Measurements from ENCODE around the gene TIAM1. TPM values are rescaled to one million over a fixed set of nuclear protein-coding genes. Genes with fewer than 3 reads are reported as not detected.
A peak's percentile ranks its signal among the peaks of the same experiment; 100 is the strongest.

TIAM1 gene
- total and polyA plus RNA-seq, 2 of the 8 experiments (the other 6 are each of a cell fraction or from before 2014, with no cell fraction given), result 10.1 to 30.7 TPM

- Histone ChIP-seq H2BK12ac (ENCODE audit: low read depth, low read length) (peak overlapping the region; percentile 60; the same call in 1 of the 2 replicates), H3K23me2 (ENCODE audit: low read depth, low read length) (no peaks in the 10 kb centered on the region; the same call in 1 of the 2 replicates), H3K14ac (ENCODE audit: insufficient read length) (no peak overlapping the region), H2AFZ (ENCODE audit: low read length) (no peak overlapping the region), H4K5ac (ENCODE audit: insufficient read length, low read depth, low read length) (no peak overlapping the region), H3K27ac (ENCODE audit: low read depth, low read length) (peak overlapping the region; percentile 54; the same call in 1 of the 2 replicates), H4K20me1 (replicated peaks in 1 of 2; ENCODE audit: control insufficient read depth in 1 of 2, insufficient read depth in 2 of 2, low read length in 2 of 2) (no peaks in the 10 kb centered on the region), H3K27me3 (replicated peaks in 1 of 4; ENCODE audit: control insufficient read depth in 3 of 4, extremely low read depth in 1 of 4, insufficient read depth in 3 of 4, low read length in 3 of 4) (no peaks in the 10 kb centered on the region; a peak in 1 of 7 replicates), H4K8ac (ENCODE audit: extremely low read depth, insufficient read depth, low read length) (no peak overlapping the region), H3K9ac (replicated peaks in 1 of 4; ENCODE audit: extremely low read depth in 1 of 4, low read depth in 3 of 4, low read length in 3 of 4) (no peak overlapping the region), H2BK120ac (replicated peaks; ENCODE audit: low read depth, low read length) (no peak overlapping the region), H3K56ac (replicated peaks; ENCODE audit: insufficient read length, low read depth, low read length) (no peak overlapping the region), H2AK5ac (ENCODE audit: low read depth, low read length) (peak overlapping the region; percentile 25; the same call in 1 of the 2 replicates), H3K4ac (replicated peaks; ENCODE audit: insufficient read length, low read depth, low read length) (no peak overlapping the region), H3K23ac (ENCODE audit: insufficient read length) (no peak overlapping the region), H3K79me2 (ENCODE audit: control insufficient read depth in 1 of 2, insufficient read depth in 2 of 2, low read length in 2 of 2) (no peaks in the 10 kb centered on the region), H2BK15ac (ENCODE audit: low read length) (no peak overlapping the region), H2BK20ac (ENCODE audit: low read length) (peak overlapping the region; percentile 87; the same call in 1 of the 2 replicates), H4K91ac (replicated peaks; ENCODE audit: insufficient read length, low read length) (peak overlapping the region; percentile 1), H3K4me3 (ENCODE audit: extremely low read depth in 1 of 4, insufficient read depth in 2 of 4, low read depth in 3 of 4, low read length in 4 of 4) (no peak overlapping the region), H3K36me3 (ENCODE audit: control insufficient read depth in 2 of 4, insufficient read depth in 4 of 4, low read length in 3 of 4) (peaks cover 0 to 8% (median 1%) of the 10 kb centered on the region in 4 experiments; a peak in 2 of 8 replicates), H3K18ac (ENCODE audit: extremely low read depth, low read length) (0 out of 2 replicates have a peak overlapping the region, but pooled peaks have one; percentile 25), H3K4me2 (ENCODE audit: insufficient read depth in 1 of 2, low read depth in 2 of 2, low read length in 2 of 2) (peak overlapping the region; percentile 22 to 68; a peak in 2 of 4 replicates), H3K4me1 (replicated peaks in 1 of 4; ENCODE audit: control insufficient read depth in 3 of 4, insufficient read depth in 4 of 4, low read length in 3 of 4) (peaks cover 7 to 22% (median 12%) of the 10 kb centered on the region in 4 experiments), H3K79me1 (ENCODE audit: low read depth, low read length) (no peaks in the 10 kb centered on the region), H3K9me3 (ENCODE audit: insufficient read depth in 2 of 2, low read depth in 1 of 2, low read length in 1 of 2) (peaks cover 12% of the 10 kb centered on the region in 2 experiments; a peak in 3 of 4 replicates), H2BK5ac (ENCODE audit: low read depth, low read length) (peak overlapping the region; percentile 89; the same call in 1 of the 2 replicates)
- no peak for DNase-seq (ENCODE audit: low read depth in 1 of 2, low spot score in 2 of 2)
- FAIRE-seq, result no peak
- 79% methylated on average over 8 of the region's 8 CpGs; no CpG with 5 or more reads in 1 of the 2 experiments for WGBS, 2 experiments (ENCODE audit: extremely low coverage in 1 of 2, insufficient coverage in 1 of 2, insufficient read length in 1 of 2, insufficient replicate concordance in 2 of 2, low coverage in 1 of 2, low lambda C conversion rate in 2 of 2, missing lambda C conversion rate in 1 of 2)
- CTCF ChIA-PET (ENCODE audit: partially characterized antibody), result interaction anchor here (0.9 to 3.2 kb wide), 9 partner anchors 8 to 445 kb away, joined by 3 to 8 read pairs (median 3); no protein-coding TSS in a partner anchor
- POLR2A ChIA-PET (ENCODE audit: partially characterized antibody), result interaction anchor here (0.6 to 1.2 kb wide), 3 partner anchors 36 to 400 kb away, joined by 3 to 6 read pairs (median 3); no protein-coding TSS in a partner anchor
- 0 out of 2 replicates have a peak, but pooled peaks have one; percentile 21 for TF ChIP-seq CEBPB (IDR thresholded peaks at IDR 0.05; ENCODE audit: low read depth, low read length)
- no peak for TF ChIP-seq JUN (IDR thresholded peaks at IDR 0.05; ENCODE audit: low read depth, low read length)
- TF ChIP-seq NANOG (IDR thresholded peaks at IDR 0.05; ENCODE audit: insufficient read depth, low read depth, low read length, poor library complexity, severe bottlenecking), result peak; percentile 7
- no peak for TF ChIP-seq KDM4A (IDR thresholded peaks at IDR 0.05; ENCODE audit: low read depth, low read length, severe bottlenecking)
- no peak for TF ChIP-seq SRF (IDR thresholded peaks at IDR 0.05; ENCODE audit: low read depth, low read length)
- no peak for TF ChIP-seq EZH2 (IDR thresholded peaks at IDR 0.05; ENCODE audit: low read depth, low read length, severe bottlenecking)
- no peak for TF ChIP-seq CHD2 (IDR thresholded peaks at IDR 0.05; ENCODE audit: low read length)
- TF ChIP-seq, protein P1, sequence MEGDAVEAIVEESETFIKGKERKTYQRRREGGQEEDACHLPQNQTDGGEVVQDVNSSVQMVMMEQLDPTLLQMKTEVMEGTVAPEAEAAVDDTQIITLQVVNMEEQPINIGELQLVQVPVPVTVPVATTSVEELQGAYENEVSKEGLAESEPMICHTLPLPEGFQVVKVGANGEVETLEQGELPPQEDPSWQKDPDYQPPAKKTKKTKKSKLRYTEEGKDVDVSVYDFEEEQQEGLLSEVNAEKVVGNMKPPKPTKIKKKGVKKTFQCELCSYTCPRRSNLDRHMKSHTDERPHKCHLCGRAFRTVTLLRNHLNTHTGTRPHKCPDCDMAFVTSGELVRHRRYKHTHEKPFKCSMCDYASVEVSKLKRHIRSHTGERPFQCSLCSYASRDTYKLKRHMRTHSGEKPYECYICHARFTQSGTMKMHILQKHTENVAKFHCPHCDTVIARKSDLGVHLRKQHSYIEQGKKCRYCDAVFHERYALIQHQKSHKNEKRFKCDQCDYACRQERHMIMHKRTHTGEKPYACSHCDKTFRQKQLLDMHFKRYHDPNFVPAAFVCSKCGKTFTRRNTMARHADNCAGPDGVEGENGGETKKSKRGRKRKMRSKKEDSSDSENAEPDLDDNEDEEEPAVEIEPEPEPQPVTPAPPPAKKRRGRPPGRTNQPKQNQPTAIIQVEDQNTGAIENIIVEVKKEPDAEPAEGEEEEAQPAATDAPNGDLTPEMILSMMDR (IDR thresholded peaks at IDR 0.05; ENCODE audit: control extremely low read depth in 1 of 3, insufficient read depth in 1 of 3, low read depth in 1 of 3, low read length in 3 of 3), result no peak
These were observed 185.1 kb downstream of the TIAM1 start for GRCh38 chr21:31158789-31159581.
